ENCODE measurements around the gene ETV6. TPM values are rescaled to one million over a fixed set of nuclear protein-coding genes. Genes with fewer than 3 reads are reported as not detected.

ETV6 gene
- total RNA-seq, 2 experiments from 2014 or later: 55.3 to 57.5 TPM

GRCh38 chr12:11746940-11747716 is 97.7 kb downstream of the ETV6 start:
- ChIA-PET POLR2A (no interaction called here), CTCF (interaction anchor here (0.8 kb wide), 1 partner anchor 73 kb away, joined by 3 read pairs; no protein-coding TSS in a partner anchor)
- Mint-ChIP-seq H3K36me3 (peaks cover 13% of the 10 kb centered on the region), H3K4me3 (no peak overlapping the region), H3K9me3 (no peaks in the 10 kb centered on the region), H3K4me1 (ENCODE audit: low read depth) (peaks cover 41% of the 10 kb centered on the region), H3K27me3 (no peaks in the 10 kb centered on the region), H3K27ac (no peak overlapping the region)
- intact Hi-C loops (cut with micrococcal nuclease): no loop called here
- DNase-seq: no peak

- no peak for DNase-seq
- ChIA-PET CTCF (interaction anchor here (0.8 kb wide), 1 partner anchor 193 kb away, joined by 3 read pairs; no protein-coding TSS in a partner anchor), POLR2A (no interaction called here)
- intact Hi-C loops (cut with micrococcal nuclease): no loop called here
- no peak overlapping the region for H3K27ac Mint-ChIP-seq
- H3K9me3 Mint-ChIP-seq: no peaks in the 10 kb centered on the region
- no peak overlapping the region for H3K4me3 Mint-ChIP-seq
- H3K4me1 Mint-ChIP-seq (ENCODE audit: low read depth): peaks cover 41% of the 10 kb centered on the region
- no peaks in the 10 kb centered on the region for H3K27me3 Mint-ChIP-seq
- peaks cover 14% of the 10 kb centered on the region for H3K36me3 Mint-ChIP-seq
Observed at GRCh38 chr12:11747969-11748368, 98.5 kb downstream of the ETV6 start.

- H3K36me3 Mint-ChIP-seq: peaks cover 22% of the 10 kb centered on the region
- no peak overlapping the region for H3K4me3 Mint-ChIP-seq
- no peak overlapping the region for H3K27ac Mint-ChIP-seq
- CTCF ChIA-PET: no interaction called here
- POLR2A ChIA-PET: interaction anchor here (0.7 kb wide), 1 partner anchor 47 kb away, joined by 3 read pairs; no protein-coding TSS in a partner anchor
- H3K27me3 Mint-ChIP-seq: no peaks in the 10 kb centered on the region
- intact Hi-C loops (cut with micrococcal nuclease): no loop called here
- no peak for DNase-seq
- peaks cover 32% of the 10 kb centered on the region for H3K4me1 Mint-ChIP-seq (ENCODE audit: low read depth)
- H3K9me3 Mint-ChIP-seq: no peaks in the 10 kb centered on the region
Observed at GRCh38 chr12:11748903-11749302, 99.4 kb downstream of the ETV6 start.

GRCh38 chr12:11749943-11750690 is 100.6 kb downstream of the ETV6 start:
- DNase-seq: no peak
- ChIA-PET CTCF (interaction anchor here (0.6 kb wide), 1 partner anchor 21 kb away, joined by 3 read pairs; no protein-coding TSS in a partner anchor), POLR2A (no interaction called here)
- no peak overlapping the region for H3K27ac Mint-ChIP-seq
- no peaks in the 10 kb centered on the region for H3K9me3 Mint-ChIP-seq
- no peaks in the 10 kb centered on the region for H3K27me3 Mint-ChIP-seq
- H3K4me1 Mint-ChIP-seq (ENCODE audit: low read depth): peaks cover 28% of the 10 kb centered on the region
- H3K36me3 Mint-ChIP-seq: peaks cover 32% of the 10 kb centered on the region
- no peak overlapping the region for H3K4me3 Mint-ChIP-seq
- intact Hi-C loops (cut with micrococcal nuclease): no loop called here

- intact Hi-C loops (cut with micrococcal nuclease): no loop called here
- CTCF ChIA-PET: no interaction called here
- Mint-ChIP-seq H3K36me3 (peaks cover 36% of the 10 kb centered on the region), H3K27me3 (no peaks in the 10 kb centered on the region), H3K9me3 (no peaks in the 10 kb centered on the region), H3K27ac (no peak overlapping the region), H3K4me3 (no peak overlapping the region), H3K4me1 (ENCODE audit: low read depth) (peaks cover 8% of the 10 kb centered on the region)
- no peak for DNase-seq
- POLR2A ChIA-PET: no interaction called here
Observed at GRCh38 chr12:11752403-11753149, 103.1 kb downstream of the ETV6 start.

GRCh38 chr12:11753150-11753499 is 103.7 kb downstream of the ETV6 start:
- CTCF ChIA-PET: no interaction called here
- H3K4me3 Mint-ChIP-seq: no peak overlapping the region
- POLR2A ChIA-PET: no interaction called here
- peaks cover 36% of the 10 kb centered on the region for H3K36me3 Mint-ChIP-seq
- no peak for DNase-seq
- peaks cover 8% of the 10 kb centered on the region for H3K4me1 Mint-ChIP-seq (ENCODE audit: low read depth)
- H3K27ac Mint-ChIP-seq: no peak overlapping the region
- intact Hi-C loops (cut with micrococcal nuclease): no loop called here
- no peaks in the 10 kb centered on the region for H3K9me3 Mint-ChIP-seq
- H3K27me3 Mint-ChIP-seq: no peaks in the 10 kb centered on the region

GRCh38 chr12:11753826-11754225 is 104.4 kb downstream of the ETV6 start:
- ChIA-PET POLR2A (no interaction called here), CTCF (no interaction called here)
- Mint-ChIP-seq H3K4me1 (ENCODE audit: low read depth) (peaks cover 13% of the 10 kb centered on the region), H3K36me3 (peaks cover 41% of the 10 kb centered on the region), H3K27ac (no peak overlapping the region), H3K27me3 (no peaks in the 10 kb centered on the region), H3K9me3 (no peaks in the 10 kb centered on the region), H3K4me3 (no peak overlapping the region)
- intact Hi-C loops (cut with micrococcal nuclease): no loop called here
- DNase-seq: no peak

GRCh38 chr12:11754256-11754655 is 104.8 kb downstream of the ETV6 start:
- intact Hi-C loops (cut with micrococcal nuclease): no loop called here
- H3K27ac Mint-ChIP-seq: no peak overlapping the region
- no peaks in the 10 kb centered on the region for H3K27me3 Mint-ChIP-seq
- DNase-seq: no peak
- ChIA-PET CTCF (no interaction called here), POLR2A (no interaction called here)
- peaks cover 41% of the 10 kb centered on the region for H3K36me3 Mint-ChIP-seq
- H3K9me3 Mint-ChIP-seq: no peaks in the 10 kb centered on the region
- H3K4me3 Mint-ChIP-seq: no peak overlapping the region
- peaks cover 13% of the 10 kb centered on the region for H3K4me1 Mint-ChIP-seq (ENCODE audit: low read depth)

- H3K4me3 Mint-ChIP-seq: no peak overlapping the region
- H3K36me3 Mint-ChIP-seq: peaks cover 48% of the 10 kb centered on the region
- DNase-seq: no peak
- no peaks in the 10 kb centered on the region for H3K27me3 Mint-ChIP-seq
- H3K4me1 Mint-ChIP-seq (ENCODE audit: low read depth): peaks cover 17% of the 10 kb centered on the region
- POLR2A ChIA-PET: no interaction called here
- CTCF ChIA-PET: no interaction called here
- H3K9me3 Mint-ChIP-seq: no peaks in the 10 kb centered on the region
- H3K27ac Mint-ChIP-seq: no peak overlapping the region
- intact Hi-C loops (cut with micrococcal nuclease): no loop called here
Observed at GRCh38 chr12:11755302-11755930, 105.9 kb downstream of the ETV6 start.

- Mint-ChIP-seq H3K36me3 (peaks cover 48% of the 10 kb centered on the region), H3K4me3 (no peak overlapping the region), H3K9me3 (no peaks in the 10 kb centered on the region), H3K27me3 (no peaks in the 10 kb centered on the region), H3K27ac (no peak overlapping the region), H3K4me1 (ENCODE audit: low read depth) (peaks cover 22% of the 10 kb centered on the region)
- POLR2A ChIA-PET: no interaction called here
- CTCF ChIA-PET: no interaction called here
- intact Hi-C loops (cut with micrococcal nuclease): no loop called here
- DNase-seq: no peak
Observed at GRCh38 chr12:11756022-11756421, 106.5 kb downstream of the ETV6 start.

- Mint-ChIP-seq H3K27me3 (no peaks in the 10 kb centered on the region), H3K36me3 (peaks cover 44% of the 10 kb centered on the region), H3K9me3 (no peaks in the 10 kb centered on the region), H3K4me1 (ENCODE audit: low read depth) (peaks cover 27% of the 10 kb centered on the region), H3K4me3 (no peak overlapping the region), H3K27ac (no peak overlapping the region)
- no peak for DNase-seq
- ChIA-PET CTCF (no interaction called here), POLR2A (no interaction called here)
- intact Hi-C loops (cut with micrococcal nuclease): no loop called here
Observed at GRCh38 chr12:11756523-11756922, 107.0 kb downstream of the ETV6 start.

- Mint-ChIP-seq H3K36me3 (peaks cover 39% of the 10 kb centered on the region), H3K4me1 (ENCODE audit: low read depth) (peaks cover 33% of the 10 kb centered on the region), H3K4me3 (no peak overlapping the region), H3K27me3 (no peaks in the 10 kb centered on the region), H3K9me3 (no peaks in the 10 kb centered on the region), H3K27ac (no peak overlapping the region)
- intact Hi-C loops (cut with micrococcal nuclease): no loop called here
- CTCF ChIA-PET: interaction anchor here (0.6 kb wide), 1 partner anchor 264 kb away, joined by 3 read pairs; no protein-coding TSS in a partner anchor
- no peak for DNase-seq
- POLR2A ChIA-PET: no interaction called here
Observed at GRCh38 chr12:11757095-11757494, 107.6 kb downstream of the ETV6 start.
